Central memory CD8-positive, alpha-beta T cell (primary cell): ENCODE measurements around the gene ELOVL2.

Experiments
- ATAC-seq: fragments of 150-1000 bp; cut with Tn5 transposase; replicated peaks from 2 replicates; pipeline ENCODE4 v1.10.0; 2022; ENCODE audit warnings: mild to moderate bottlenecking, moderate FRiP score, moderate number of reproducible peaks; ENCODE audit not compliant: poor library complexity, severe bottlenecking; ENCODE audit errors: extremely low read depth
- DNase-seq, 2 donors: peaks; one replicate each; pipeline ENCODE4 v3.0.0; 2021; ENCODE audit warnings: low spot score in 2 of 2
- H3K27ac Mint-ChIP-seq: one replicate; pipeline ENCODE4 v1.8.0; 2022; ENCODE audit warnings: low read depth, mild to moderate bottlenecking, moderate library complexity, mixed read lengths
- H3K27me3 Mint-ChIP-seq: one replicate; pipeline ENCODE4 v1.8.0; 2022; ENCODE audit warnings: mixed read lengths
- H3K36me3 Mint-ChIP-seq: one replicate; pipeline ENCODE4 v1.8.0; 2022; ENCODE audit warnings: mild to moderate bottlenecking, moderate library complexity, mixed read lengths; ENCODE audit not compliant: insufficient read depth
- H3K4me1 Mint-ChIP-seq: one replicate; pipeline ENCODE4 v1.8.0; 2022; ENCODE audit warnings: mixed read lengths
- H3K4me3 Mint-ChIP-seq: one replicate; pipeline ENCODE4 v1.8.0; 2022; ENCODE audit warnings: mild to moderate bottlenecking, moderate library complexity, mixed read lengths
- H3K9me3 Mint-ChIP-seq: one replicate; pipeline ENCODE4 v1.8.0; 2022; ENCODE audit warnings: mixed read lengths

The ELOVL2 gene

GRCh38 chr6:10957414-10957886 is 86.7 kb downstream of the ELOVL2 start:
- ATAC-seq (no peak), DNase-seq (no peak)
- Mint-ChIP-seq H3K9me3 (no peaks in the 10 kb centered on the region), H3K4me3 (no peak overlapping the region), H3K27me3 (peaks cover 45% of the 10 kb centered on the region), H3K4me1 (no peaks in the 10 kb centered on the region), H3K36me3 (peaks cover 3% of the 10 kb centered on the region), H3K27ac (no peak overlapping the region)

DNA sequence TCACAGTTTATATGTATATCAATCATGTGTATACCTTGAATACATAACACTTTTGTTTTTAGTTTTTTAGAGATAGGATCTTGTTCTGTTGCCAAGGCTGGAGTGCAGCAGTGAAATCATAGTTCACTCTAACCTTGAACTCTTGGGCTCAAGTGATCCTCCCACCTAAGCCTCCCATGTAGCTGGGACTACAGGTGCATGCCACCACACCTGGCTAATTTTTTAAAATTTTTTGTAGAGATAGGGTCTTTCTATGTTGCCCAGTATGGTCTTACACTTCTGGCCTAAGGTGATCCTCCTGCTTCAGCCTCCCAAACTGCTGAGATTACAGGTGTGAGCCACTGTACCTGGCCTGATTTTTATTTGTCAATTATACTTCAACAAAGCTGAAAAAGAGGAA is 87.3 kb downstream of the ELOVL2 start:
- no peak for DNase-seq
- H3K9me3 Mint-ChIP-seq, result no peaks in the 10 kb centered on the region
- H3K4me1 Mint-ChIP-seq, result no peaks in the 10 kb centered on the region
- no peak overlapping the region for H3K4me3 Mint-ChIP-seq
- peaks cover 51% of the 10 kb centered on the region for H3K27me3 Mint-ChIP-seq
- H3K36me3 Mint-ChIP-seq, result peaks cover 3% of the 10 kb centered on the region
- H3K27ac Mint-ChIP-seq, result no peak overlapping the region
- ATAC-seq, result no peak

DNA sequence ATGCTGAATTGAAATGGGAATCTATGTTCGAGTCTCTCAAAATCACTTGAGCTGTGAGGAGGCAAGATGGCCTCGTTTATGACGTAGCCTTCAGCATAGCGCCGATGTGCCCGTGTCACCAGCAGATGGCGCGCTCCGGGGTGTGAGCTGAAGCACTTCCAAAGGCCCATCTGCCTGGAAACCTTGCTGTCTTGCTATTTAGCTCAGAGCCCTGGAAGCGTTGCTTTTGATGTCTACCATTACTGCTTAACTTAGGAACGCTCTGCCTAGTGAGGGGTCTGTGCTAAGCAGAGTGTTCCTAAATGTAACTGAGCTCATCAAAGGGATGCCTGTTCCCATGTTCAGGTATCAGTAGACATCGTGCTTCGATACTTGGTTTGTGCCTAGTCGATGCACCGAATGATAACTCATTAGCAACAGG is 89.5 kb downstream of the ELOVL2 start:
- no peaks in the 10 kb centered on the region for H3K4me1 Mint-ChIP-seq
- ATAC-seq, result peak; percentile 64
- H3K9me3 Mint-ChIP-seq, result no peaks in the 10 kb centered on the region
- DNase-seq, result peak; percentile 19 to 39
- H3K36me3 Mint-ChIP-seq, result peaks cover 4% of the 10 kb centered on the region
- H3K4me3 Mint-ChIP-seq, result no peak overlapping the region
- peaks cover 45% of the 10 kb centered on the region for H3K27me3 Mint-ChIP-seq
- H3K27ac Mint-ChIP-seq, result no peak overlapping the region

GRCh38 chr6:10951675-10952282 is 92.3 kb downstream of the ELOVL2 start:
- Mint-ChIP-seq H3K9me3 (no peaks in the 10 kb centered on the region), H3K36me3 (peaks cover 1% of the 10 kb centered on the region), H3K4me1 (no peaks in the 10 kb centered on the region), H3K27me3 (peaks cover 56% of the 10 kb centered on the region), H3K27ac (no peak overlapping the region), H3K4me3 (no peak overlapping the region)
- ATAC-seq (no peak), DNase-seq (no peak)

DNA sequence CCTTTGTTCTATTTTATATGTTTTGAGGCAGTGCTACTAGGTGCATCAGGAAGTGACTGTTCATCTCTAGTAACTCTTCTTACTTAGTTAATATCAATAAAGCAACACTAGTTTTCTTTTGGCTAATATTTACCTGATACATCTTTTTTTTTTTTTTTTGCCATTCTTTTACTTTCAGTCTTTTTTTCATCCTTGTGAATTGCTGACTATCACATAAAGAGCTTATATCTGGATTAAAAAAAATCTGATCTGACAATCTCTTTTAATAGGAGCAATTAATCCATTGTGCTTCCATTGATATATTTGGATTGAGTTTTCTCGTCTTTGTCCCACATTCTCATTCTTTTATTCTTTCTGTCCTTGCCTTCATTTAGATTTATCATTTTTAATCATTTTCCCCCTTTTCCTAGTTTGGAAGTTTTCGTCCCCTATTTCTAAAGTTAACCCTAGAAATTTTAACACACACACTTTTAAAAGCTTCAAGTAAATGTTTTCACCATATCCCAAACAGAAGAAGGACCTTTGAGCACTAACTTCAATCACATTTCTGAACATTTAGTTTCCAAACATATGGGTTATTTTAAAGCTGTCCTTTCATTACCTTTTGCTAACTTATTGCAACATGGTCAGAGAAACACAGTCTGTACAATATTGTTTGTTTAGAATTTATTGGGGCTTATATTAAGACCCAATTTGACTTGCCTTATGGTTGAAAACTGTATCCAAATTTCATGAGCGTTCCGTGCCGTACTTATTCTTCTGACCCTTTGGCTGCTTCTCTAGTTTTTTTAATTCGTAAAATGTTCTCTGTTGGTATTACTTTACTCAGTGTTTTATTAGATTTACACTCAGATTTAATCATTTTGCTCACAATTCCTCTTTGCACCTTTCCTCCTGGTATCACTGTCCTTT is 94.3 kb downstream of the ELOVL2 start:
- no peak overlapping the region for H3K27ac Mint-ChIP-seq
- H3K4me1 Mint-ChIP-seq, result no peaks in the 10 kb centered on the region
- H3K9me3 Mint-ChIP-seq, result no peaks in the 10 kb centered on the region
- H3K4me3 Mint-ChIP-seq, result no peak overlapping the region
- H3K36me3 Mint-ChIP-seq, result peaks cover 1% of the 10 kb centered on the region
- DNase-seq (no peak), ATAC-seq (no peak)
- peaks cover 56% of the 10 kb centered on the region for H3K27me3 Mint-ChIP-seq

- H3K27me3 Mint-ChIP-seq, result peaks cover 41% of the 10 kb centered on the region
- H3K36me3 Mint-ChIP-seq, result peaks cover 1% of the 10 kb centered on the region
- H3K4me3 Mint-ChIP-seq, result no peak overlapping the region
- H3K9me3 Mint-ChIP-seq, result no peaks in the 10 kb centered on the region
- H3K27ac Mint-ChIP-seq, result no peak overlapping the region
- no peaks in the 10 kb centered on the region for H3K4me1 Mint-ChIP-seq
- no peak for DNase-seq
- no peak for ATAC-seq
These were observed 96.1 kb downstream of the ELOVL2 start for GRCh38 chr6:10947966-10948365.

- no peaks in the 10 kb centered on the region for H3K4me1 Mint-ChIP-seq
- H3K27ac Mint-ChIP-seq, result no peak overlapping the region
These were observed 98.3 kb downstream of the ELOVL2 start for GRCh38 chr6:10945845-10946244.

DNA sequence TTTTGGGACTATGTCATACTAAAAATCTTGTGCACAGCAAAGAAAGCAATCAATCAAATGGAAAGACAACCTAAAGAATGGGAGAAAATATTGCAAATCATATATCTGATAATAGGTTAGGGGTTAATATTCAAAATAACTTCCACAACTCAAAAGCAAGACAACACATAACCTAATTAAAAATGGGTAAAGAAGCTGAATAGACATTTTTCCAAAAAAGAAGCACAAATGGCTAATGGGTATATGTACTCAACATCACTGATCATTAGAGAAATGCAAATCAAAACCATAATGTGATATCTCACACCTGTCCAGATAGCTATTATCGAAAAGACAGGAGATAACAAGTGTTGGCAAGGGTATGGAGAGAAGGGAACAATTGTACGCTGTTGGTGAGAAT is 104.3 kb downstream of the ELOVL2 start:
- no peak for DNase-seq
- ATAC-seq, result no peak
- Mint-ChIP-seq H3K4me3 (no peak overlapping the region), H3K27me3 (peaks cover 24% of the 10 kb centered on the region), H3K27ac (no peak overlapping the region), H3K4me1 (no peaks in the 10 kb centered on the region), H3K36me3 (no peaks in the 10 kb centered on the region), H3K9me3 (peaks cover 6% of the 10 kb centered on the region)

More at GRCh38 chr6:10945845-10946244, 98.3 kb downstream of the ELOVL2 start:
- H3K36me3 Mint-ChIP-seq, result peaks cover 1% of the 10 kb centered on the region
- no peak overlapping the region for H3K4me3 Mint-ChIP-seq
- DNase-seq, result no peak
- H3K27me3 Mint-ChIP-seq, result peaks cover 33% of the 10 kb centered on the region
- ATAC-seq, result no peak
- peaks cover under 1% of the 10 kb centered on the region for H3K9me3 Mint-ChIP-seq

DNA sequence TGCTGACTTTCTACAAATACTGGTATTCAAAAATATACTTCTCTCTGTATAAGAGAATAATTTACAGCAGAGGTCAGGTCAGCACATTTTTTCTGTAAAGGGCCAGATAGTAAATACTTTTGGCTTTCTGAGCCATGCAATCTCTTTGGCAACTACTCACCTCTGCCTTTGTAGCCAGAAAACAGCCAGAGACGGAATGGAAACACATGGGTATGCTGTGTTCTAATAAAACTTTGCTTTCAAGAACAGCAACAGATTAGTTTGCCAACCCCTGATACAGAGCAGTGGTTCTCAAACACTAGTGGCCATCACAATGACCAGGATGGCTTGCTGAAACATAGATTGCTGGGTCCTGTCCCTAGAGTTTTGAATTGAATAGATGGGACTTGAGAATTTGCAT is 111.0 kb downstream of the ELOVL2 start:
- DNase-seq (no peak), ATAC-seq (no peak)
- Mint-ChIP-seq H3K4me3 (no peak overlapping the region), H3K9me3 (no peaks in the 10 kb centered on the region), H3K4me1 (no peaks in the 10 kb centered on the region), H3K36me3 (no peaks in the 10 kb centered on the region), H3K27ac (no peak overlapping the region), H3K27me3 (peaks cover 49% of the 10 kb centered on the region)
